Activated CD4-positive, alpha-beta T cell treated with anti-CD3 and anti-CD28 coated beads, Interleukin-2, Interleukin-6, amounts not matched to agents 100 ng/mL and 50 ng/mL, durations not matched to agents 16 hours and 8 hours (primary cell): ENCODE results near the gene TMOD1.
A peak's percentile ranks its signal among the peaks of the same experiment; 100 is the strongest.

Source experiments
- DNase-seq: peaks from one replicate; pipeline ENCODE4 v3.0.0-alpha.2; 2020

The TMOD1 gene

DNA sequence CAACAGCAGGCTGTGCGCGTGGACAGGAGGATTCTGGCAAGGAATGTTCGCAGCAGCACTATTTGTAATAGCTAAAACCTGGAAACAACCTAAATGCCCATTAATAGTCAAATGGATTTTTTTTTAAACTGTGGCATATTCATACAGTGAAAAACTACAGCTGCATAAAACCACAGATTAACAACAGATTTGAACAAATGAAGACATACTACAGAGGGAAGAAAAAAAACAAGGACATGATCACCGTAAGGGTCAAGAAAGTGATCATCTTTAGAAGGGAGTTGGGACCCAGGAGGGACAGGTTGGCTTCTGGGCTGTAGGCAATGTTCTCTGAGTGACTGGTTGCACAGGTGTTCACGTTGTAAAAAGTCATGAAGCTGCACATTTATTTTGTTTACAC, 1.2 kb upstream of the TMOD1 start:
- DNase-seq: no peak

DNA sequence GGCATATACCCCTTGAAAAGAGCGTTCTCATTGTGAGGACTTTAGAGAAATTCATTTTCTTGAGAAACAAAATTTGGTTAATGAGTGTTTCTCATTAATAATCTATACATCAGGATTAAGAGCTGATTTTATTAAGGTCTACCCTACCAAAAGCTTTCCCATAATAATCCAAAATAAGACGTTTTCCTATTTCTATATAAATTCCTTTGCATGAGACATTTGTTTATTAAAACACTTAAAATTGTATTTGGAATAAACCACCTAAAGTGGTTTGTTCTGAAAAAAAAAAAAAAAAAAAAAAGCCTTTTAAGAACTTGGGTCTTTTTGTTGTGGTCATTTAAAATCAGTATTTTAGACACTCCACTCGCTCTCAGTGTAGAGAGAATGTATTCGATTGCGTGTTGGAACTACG, 695 bp upstream of the TMOD1 start:
- no peak for DNase-seq

DNA sequence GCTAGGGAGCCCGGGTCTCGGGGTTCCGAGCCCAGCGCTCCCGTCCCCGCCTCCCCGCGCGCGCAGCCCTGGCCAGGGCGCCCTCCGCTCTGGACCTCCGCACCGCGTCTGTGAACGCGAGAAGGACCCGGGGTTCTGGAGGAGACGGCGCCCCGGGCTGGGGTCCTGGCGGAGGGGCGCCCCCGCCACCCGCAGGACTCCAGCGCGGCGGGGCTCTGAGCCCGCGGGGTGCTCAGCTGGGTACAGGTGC, 431 bp downstream of the TMOD1 start:
- no peak for DNase-seq

DNA sequence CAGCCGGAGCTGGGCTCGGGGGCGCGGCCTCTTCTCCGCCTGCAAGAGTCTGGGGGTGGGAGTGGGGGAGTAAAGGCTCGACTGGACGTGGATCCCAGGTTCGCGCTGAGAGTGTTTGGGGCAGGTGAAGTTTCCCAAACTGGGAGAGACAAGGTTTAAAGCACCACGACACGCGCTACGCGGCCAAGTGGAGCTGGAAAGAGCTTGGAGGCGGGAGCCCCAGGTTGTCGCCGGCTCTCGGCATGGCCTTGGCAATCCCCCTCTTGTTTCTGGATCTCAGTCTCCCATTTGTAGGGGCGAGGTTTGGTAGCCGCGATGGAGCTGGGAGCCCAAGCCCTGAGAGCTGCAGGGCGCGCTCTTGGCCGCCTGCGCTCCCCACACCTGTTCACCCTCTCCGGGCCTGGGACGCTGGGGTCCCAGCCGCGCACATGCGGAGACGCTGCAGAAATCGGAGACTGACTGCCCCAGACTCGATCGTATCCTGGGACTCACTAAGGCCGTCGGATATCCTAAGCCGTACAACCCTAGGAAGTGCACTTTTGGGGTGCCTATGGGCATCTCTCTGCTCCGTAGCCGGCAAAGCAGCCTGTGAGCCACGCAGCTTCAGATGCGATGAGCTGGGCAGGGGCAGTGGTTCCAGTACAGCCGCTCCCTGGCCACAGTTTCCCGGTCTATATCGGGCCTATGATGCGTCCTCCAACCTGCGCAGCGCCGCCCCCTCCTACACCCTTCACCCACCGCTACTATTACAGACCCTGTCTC, 937 bp downstream of the TMOD1 start:
- DNase-seq: no peak

DNA sequence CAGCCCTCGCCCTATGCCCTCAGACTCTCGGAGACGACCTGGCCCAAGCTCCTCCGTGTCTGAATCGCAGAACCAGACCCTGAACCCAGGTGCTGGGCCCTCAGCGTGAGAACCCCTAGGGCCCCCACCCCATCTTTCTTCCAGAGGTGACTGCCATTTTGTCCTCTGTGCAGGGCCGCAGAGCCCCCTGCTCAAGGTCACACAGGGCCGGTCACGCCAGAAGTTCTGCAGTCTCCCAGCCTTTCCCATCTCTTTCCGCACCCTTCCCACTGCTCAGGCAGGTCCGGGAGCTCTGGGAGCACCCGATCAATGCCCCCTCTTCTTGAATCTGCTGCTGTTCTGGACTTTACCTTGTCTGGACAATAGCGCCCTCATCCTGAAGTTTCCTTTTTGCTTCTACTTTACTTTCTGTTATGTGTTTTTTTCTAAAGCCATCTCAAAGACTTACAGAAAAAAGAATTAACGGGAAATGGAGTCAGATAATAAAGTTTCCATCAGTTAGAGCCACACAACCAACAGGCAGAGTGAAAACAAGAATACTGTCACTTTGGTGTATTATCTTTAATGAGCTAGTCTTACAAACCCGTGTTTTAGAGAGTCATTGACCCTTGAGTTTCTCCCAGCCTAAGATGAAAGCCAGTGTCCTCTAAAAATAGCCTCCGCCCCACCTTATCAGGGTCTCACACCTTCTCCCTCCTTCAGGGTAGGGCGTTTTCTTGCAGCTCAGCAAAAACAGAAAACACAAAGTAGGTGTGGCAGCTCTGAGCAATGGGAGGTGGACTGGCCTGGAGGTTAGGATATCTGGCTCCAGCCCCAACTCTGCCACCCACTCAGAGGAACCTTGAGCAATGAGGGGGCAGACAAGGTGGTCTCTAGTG, 1.8 kb downstream of the TMOD1 start:
- no peak for DNase-seq

DNA sequence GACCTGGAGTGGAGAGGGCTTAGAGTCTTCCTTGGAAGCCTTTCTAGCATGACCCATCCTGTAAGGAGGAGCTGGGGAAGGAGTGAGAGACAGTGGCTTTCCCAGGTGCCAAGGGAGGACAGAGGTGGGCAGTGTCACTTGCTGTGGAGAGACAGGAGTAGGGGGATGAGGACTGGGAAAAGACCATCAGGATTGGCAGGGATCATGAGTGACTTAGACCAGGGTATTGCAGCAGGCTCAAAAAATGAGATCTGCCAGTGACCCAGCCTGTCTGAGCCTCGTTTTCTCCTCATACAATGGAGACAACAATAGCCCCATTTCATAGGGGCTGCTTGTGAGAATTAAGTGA, 2.4 kb downstream of the TMOD1 start:
- no peak for DNase-seq

DNA sequence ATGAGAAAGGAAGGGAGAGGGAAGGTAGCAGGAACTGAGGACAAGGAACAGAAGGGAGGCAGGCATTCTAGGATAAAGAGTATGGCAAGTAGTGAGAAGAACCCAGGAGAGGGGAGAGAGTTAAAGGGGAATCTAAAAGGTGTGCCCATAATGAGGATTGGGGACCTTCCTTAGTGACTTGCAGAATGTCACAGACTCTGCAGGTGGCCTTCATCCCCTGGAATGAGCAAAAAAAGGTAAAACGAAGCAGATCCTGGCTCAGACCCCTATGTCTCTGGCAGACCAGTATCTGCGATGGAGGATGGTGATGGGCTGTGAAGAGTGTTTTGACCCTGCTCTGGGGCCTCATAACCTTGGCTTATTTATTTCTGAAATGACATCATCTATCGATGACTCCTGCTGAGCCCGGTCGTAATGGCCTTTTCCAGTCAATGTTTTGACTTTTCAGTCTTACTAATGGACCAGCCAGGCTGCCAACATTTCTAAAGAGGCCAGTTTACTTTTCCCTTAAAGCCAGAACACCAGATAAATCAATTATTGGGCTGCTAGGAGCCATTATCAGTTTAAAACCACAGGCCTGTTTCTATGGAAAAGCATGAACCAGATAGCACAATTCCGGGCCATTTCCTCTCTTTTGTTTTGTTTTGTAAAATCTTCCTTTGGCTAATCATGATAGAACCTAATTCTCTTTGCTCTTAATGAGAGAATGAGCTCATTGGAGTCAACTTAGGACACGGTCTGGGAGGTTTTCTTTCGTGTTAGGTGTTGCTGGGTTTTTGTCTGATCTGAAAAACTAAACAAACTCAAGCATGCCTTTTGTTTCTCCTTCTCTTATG, 3.1 kb downstream of the TMOD1 start:
- no peak for DNase-seq

DNA sequence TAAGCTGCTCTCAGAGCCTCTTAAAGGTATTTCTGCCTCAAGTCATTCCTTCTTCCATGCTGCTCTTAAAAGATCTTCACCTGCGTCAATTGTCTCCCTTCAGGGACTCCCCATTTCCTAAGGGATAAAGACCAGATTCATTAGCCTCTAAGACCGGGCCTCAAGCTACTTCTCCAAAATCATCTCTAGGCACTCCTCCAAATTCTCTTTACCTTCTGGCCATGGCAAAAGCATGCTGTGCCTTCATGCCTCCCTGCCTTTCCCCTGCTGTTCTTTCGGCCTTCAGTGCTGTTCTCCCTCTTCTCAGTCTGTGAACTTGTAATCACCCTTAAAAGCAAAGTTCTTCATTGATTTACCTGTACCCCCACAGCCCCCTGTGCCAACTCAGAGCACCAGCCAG, 4.4 kb downstream of the TMOD1 start:
- DNase-seq: no peak

DNA sequence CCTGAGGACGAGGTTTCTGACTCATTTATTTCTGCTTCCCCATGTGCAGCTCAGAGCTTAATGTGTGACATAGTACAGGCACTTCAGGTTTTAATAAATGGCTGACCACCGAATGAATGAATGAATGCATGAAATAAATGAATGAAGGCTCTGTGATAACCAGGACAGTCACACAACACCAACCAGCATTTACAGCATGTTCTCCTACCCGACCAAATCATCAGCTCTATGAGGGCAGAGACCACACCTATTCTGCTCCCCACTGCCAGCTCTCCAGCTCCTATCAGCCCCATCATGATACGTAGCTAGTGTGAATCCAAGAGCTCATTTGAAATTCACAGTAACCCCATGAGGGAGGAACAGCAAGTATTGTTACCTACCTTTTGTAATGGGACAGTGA, 4.8 kb downstream of the TMOD1 start:
- DNase-seq: no peak

DNA sequence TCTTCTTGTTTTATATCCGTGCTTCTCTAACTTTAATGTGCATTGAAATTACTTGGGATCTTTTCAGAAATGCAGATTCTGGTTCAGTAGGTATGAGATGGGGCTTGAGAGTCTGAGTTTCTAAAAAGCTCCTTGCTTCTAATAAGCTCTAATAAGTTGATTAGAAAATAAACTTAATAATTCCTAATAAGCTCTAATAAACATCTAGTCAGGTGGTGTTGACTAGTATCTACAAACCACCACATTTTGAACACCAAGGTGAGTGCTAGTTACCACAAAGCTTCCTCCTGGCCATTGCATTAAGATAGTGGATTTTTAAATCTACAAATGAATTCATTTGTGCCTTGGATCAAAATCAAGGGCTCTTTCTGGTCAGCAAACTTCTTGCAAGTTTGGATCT, 5.3 kb downstream of the TMOD1 start:
- DNase-seq: no peak

DNA sequence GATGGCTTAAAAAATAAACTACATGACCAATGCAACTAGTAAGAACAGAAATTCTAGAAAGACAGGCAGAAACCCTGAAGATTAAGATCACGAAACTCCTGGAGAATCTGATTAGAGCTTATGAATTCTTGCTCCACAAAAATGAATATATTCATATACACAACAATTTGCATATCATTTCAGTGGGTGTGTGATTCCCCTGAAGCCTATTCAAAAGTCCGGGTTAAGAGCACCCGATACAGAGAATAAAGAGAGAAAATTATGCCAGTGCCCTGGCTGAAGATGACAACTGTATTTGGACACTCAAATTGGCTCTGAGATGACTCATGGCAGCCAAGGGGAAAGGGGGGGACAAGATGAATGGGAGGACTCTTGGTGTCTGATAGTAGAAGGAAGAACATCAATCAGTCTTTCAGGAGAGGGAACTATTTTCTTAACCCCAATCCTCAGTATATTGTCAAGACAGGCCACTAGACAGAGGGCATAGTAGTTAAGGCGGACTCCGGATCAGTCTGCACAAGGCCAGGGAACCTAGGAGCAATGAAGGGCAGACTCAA, 6.0 kb downstream of the TMOD1 start:
- DNase-seq: no peak

DNA sequence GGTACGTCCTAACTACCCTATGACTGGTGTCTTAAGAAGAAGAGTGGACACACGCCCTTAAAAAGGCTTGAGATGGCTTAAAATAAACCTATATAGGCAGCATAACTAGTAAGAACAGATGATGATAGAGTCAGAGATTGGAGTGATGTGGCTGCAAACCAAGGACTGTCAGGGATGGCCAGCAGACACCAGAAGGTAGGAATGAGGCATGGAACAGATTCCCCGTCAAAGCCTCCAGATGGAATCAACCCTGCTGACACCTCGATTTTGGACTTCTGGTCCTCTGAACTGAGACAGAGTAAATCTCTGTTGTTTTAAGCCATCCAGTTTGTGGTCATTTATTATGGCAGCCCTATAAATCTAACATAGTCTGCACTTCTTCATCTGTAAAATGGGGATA, 7.4 kb downstream of the TMOD1 start:
- no peak for DNase-seq

DNA sequence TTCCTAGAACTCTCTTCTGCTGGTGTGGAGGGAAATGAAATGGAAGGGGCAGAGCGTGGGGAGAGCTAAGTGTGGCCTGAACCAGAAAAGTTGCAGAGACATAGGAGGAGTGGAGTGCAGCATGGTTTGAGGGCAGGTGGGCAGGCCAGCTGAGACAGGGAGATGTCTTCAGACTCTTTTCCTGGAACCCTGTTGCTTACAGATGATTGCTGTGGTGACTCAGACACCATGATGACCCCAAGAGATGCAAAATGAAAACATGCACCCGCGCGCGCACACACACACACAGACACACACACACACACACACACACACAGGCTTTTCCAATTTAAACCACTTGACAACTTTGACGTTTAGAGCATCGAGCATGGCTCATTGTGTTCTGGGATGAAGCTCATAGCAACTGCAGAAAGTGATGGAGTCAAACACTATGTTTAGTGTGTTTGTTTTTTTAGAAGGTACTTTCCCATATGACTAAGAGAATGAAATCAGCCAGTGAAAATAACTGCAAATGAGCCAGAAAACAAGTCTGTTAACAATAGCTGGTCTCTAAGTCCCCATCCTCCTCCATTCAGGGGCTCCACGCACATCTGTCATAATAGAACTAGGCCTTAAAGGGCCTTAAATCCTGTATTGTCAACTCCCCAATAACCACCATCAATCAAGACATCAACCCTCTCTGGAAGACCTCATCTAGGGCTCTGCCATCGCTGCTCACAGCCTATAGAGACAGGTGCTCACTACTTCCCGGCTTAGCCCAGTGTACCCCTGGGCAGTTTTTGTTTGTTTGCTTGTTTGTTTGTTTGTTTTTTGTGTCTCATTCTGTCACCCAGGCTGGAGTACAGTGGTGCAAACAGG, 9.6 kb downstream of the TMOD1 start:
- peak; percentile 62 for DNase-seq

DNA sequence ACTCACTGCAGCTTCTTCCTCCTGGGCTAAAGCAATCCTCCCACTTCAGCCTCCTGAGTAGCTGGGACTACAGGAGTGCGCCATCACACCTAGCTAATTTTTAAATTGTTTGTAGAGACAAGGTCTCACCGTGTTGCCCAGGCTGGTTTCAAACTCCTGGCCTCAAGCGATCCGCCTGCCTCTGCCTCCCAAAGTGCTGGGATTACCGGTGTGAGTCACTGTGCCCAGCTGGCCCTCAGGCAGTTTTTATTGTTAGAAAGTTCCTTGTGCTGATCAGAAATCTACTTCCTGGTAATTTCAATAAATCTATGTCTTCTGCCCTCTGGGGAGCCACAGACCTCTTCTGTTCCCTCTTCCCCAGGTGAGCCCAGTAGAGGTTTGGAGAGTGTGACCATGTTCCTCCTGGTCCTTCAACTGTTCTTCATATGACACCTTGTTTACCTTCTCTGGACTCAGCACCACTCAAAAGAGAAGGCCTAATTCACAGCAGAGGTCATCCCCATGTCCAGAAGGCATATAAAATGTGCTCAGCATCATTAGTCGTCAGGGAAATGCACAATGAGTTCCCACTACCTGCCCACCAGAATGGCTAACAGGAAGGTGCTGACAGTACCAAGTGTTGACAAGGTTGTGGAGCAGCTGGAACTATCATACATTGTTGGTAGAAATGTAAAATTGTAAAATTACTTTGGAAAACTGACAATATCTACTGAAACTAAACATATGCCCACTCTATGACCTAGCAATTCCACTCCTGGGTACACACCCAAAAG, 10.4 kb downstream of the TMOD1 start:
- DNase-seq: no peak

DNA sequence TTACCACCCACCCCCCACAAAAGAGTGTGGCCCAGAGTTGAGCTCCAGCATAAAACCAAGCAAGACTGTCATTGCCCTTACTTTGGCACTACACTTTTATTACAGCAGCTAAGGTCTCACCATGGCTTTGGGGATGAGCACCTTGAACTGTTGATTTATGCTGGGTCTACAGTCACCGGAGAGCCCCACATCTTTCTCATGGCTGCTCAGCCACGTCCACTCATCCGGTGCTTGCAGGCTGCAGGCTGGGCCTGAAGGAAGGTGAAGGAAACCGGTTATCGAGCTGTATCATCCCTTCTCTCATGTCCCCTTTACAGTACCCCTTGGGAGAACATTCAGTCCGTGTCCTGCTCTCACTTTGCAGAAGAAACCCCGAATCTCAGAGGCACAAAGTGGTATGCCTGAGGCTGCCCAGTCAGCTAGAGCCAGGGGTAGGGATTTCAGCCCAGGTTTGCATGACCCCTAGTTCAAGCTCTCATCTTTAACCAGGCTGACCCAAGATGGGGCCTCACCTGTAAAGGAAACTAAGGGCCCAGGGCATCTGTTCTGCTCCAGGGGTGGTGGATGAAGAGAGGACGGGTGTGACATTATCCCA, 11.6 kb downstream of the TMOD1 start:
- DNase-seq: no peak

GRCh38 chr9:97514531-97514930, 13.1 kb downstream of the TMOD1 start:
- no peak for DNase-seq

DNA sequence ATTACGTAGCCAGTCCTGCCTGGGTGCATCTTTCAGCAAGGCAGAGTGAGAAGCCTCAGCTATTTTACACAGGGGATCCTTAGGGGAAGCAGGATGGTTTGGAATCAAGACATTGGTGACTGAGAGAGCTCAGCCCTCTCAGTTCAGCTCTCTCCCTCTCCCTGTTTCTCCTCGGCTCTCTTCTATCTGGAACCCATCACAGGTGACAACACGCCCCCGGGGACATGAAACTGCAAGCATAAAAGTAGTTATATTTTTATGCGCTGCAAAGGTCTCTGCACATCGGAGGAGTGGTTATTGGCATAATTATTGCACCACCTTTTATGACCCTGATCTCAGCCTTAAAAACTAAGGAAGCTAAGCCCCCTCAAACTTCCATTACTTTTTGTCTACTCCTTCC, 14.2 kb downstream of the TMOD1 start:
- no peak for DNase-seq

DNA sequence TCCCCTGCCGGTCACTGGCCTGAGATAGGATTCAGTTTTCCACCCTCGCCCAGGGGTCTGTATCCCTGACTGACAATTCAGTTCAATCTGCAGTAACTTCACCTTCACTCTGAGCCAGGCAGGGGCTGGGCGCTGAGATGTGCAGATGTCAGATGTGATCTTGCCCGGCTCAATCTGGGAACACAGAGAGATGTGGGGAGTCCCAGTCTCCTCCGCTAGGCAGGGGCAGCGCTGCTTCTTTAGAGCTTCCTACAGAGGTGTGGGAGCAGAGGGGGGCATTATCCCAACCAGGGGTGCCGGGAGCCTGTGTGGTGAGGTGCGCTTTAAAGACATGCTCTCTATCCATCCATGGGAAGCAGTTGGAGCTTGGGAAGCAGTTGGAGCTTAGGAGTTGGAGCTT, 14.6 kb downstream of the TMOD1 start:
- DNase-seq: no peak

DNA sequence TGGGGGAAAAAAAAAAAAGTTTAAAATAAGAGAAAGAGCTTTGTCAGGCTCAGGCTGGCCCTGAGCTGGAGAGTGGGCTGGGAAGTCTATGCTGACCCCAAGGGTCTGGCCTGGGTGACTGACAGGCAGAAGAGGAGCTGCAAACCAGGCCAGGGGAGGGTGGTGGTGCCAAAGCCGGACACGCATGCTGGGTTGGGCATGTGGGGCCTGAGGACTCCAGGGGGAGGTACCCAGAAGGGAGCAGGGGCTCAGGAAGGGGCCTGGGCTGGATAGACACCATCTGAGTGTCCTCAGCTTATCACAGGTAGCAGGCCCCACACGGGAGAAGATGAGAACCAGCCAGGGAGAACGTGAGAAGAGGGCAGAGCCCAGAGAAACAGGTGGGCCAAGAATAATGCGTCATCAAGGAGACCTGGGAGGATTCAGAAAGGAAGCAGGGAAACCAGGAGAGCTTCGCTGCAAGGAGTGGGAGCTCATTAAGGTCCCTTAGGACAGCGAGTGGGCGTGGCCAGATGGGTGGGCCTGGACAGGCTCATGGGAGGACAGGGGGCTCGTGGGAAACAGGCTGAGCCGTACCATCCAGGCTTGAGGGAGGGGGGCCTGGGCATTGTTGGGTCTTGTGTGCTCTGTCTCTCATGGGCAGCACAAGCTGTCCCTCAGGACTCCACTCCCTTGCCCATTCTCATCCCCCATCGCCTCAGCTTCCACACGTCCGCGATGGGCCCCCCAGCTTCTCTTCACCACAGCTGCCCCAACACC, 16.0 kb downstream of the TMOD1 start:
- no peak for DNase-seq

GRCh38 chr9:97518166-97518908, 16.9 kb downstream of the TMOD1 start:
- DNase-seq: no peak
